GM18951 (cell line): Measurements from ENCODE around the gene LDLR.

Source experiments
- POLR2A ChIP-seq: IDR thresholded peaks from 4 replicates; pipeline ENCODE4 v1.6.1; 2011; ENCODE audit warnings: mild to moderate bottlenecking; ENCODE audit not compliant: insufficient read length, insufficient read depth; ENCODE audit errors: extremely low read depth
- in situ Hi-C: fragments of 300-500 bp; cut with MboI; formaldehyde crosslinking; loops from one replicate; pipeline ENCODE4 v1.12.0; 2022; ENCODE audit warnings: low sequenced_read_pairs, mixed read lengths, inconsistent platforms; ENCODE audit not compliant: unreplicated experiment

The LDLR gene

DNA sequence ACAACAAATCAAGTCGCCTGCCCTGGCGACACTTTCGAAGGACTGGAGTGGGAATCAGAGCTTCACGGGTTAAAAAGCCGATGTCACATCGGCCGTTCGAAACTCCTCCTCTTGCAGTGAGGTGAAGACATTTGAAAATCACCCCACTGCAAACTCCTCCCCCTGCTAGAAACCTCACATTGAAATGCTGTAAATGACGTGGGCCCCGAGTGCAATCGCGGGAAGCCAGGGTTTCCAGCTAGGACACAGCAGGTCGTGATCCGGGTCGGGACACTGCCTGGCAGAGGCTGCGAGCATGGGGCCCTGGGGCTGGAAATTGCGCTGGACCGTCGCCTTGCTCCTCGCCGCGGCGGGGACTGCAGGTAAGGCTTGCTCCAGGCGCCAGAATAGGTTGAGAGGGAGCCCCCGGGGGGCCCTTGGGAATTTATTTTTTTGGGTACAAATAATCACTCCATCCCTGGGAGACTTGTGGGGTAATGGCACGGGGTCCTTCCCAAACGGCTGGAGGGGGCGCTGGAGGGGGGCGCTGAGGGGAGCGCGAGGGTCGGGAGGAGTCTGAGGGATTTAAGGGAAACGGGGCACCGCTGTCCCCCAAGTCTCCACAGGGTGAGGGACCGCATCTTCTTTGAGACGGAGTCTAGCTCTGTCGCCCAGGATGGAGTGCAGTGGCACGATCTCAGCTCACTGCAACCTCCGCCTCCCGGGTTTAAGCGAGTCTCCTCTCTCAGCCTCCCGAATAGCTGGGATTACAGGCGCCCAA, at the start of gene LDLR:
TSS of gene LDLR (plus strand) at position 210 of the 760 bp plus-strand sequence. CDS start at position 296, 86 bp downstream.
- TF ChIP-seq POLR2A = peak; percentile 97
- in situ Hi-C loops = no loop called here

GRCh38 chr19:11041194-11041593, 48.1 kb upstream of the LDLR start:
- in situ Hi-C loops = no loop called here
- no peak for TF ChIP-seq POLR2A

DNA sequence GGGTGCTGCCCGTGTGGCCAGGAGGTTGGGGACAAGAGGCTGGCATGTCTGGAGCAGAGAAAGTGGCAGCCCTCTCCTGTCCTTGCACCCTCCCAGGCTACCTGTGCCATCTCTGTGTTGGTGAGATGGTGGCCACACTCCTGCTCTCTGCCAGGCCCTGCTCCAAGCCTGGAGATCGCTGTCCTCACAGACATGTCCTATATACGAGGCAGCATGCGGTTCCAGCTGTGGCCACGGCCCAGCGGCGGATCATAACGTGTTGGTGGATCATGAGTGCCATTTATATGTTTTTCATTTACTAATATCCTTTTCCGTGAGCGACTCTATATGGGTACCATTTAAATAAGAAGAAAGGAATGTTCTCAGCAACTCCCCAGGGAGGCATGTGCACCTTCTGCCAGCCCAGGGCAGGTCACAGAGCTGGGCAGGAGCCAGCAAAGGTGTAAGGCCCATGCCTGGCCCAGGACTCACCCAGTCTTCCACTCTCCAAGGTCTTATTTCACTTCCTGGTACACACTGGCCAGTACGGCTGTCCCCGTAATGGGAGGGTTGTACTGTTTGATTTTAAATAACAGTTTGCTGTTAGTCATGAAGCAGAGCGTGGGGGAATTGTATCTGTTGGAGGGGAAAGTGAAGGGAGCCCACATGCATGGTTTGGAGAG, 47.2 kb upstream of the LDLR start:
- in situ Hi-C loops = no loop called here
- TF ChIP-seq POLR2A = no peak

DNA sequence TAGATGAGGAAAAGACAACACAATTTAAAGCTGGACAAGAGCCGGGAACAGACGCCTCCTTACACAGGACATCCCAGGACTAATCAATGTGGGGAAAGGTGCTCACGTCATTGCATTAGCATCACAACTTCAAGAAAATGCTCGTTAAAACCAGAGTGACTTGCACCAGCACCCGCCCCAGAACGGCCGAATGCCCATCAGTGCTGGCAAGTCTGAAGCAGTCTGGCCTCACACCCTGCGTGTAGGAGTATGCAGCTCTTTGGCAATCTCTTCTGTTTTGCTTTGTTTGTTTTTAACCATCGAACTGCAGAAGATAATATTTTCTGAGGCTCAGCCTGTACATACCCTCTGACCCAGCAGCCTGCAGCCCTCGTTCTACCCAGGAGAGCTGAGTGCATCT, 44.8 kb upstream of the LDLR start:
- in situ Hi-C loops = no loop called here
- no peak for TF ChIP-seq POLR2A

DNA sequence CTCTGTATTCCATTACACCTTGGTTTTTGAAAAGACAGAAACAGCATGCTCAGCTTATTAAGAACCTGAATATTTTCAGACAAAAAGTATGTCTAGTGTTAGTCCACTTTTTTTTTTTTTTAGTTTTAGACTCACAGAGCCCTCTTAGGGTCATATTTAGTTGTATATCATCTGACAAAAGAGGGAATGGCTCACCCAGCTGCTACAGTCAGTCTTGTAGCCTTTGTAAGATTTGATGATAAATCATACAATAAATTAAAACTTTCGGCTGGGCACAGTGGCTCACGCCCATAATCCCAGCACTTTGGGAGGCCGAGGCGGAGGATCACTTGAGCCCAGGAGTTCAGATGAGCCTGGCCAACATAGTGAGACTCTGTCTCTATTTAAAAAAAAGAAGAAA, 43.7 kb upstream of the LDLR start:
- no peak for TF ChIP-seq POLR2A
- in situ Hi-C loops = no loop called here

DNA sequence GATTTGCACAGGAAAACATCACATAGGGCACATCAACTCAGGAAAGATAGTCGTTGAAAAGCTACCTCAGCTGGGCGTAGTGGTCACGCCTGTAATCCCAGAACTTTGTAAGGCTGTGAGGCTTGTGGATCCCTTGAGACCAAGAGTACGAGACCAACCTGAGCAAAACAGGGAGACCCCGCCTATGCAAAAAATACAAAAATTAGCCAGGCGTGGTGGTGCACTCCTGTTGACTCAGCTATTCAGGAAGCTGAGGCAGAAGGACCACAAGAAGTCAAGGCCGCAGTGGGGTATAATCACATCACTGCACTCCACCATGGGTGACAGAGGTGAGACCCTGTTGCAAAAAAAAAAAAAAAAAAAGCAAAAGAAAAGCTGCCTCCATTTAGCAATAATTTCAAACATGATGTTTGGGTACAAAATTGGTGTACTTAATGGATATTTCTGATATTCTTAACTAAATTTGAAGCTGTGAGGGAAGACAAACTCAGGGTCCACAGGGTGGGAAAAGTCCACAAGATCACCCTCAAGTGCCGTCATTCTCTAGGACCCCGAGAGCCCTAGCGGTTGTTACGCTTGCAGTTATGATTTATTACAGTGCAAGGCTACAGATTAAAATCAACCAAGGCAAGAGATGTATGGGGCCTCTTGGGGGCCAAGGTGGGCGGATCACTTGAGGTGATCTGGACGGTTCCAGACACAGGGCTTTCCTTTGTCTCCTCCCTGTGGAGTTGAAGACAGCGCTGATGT, 42.5 kb upstream of the LDLR start:
- TF ChIP-seq POLR2A = no peak
- in situ Hi-C loops = no loop called here

- in situ Hi-C loops = no loop called here
- no peak for TF ChIP-seq POLR2A
Measured at GRCh38 chr19:11047866-11048265, 41.4 kb upstream of the LDLR start.

GRCh38 chr19:11050323-11051114, 38.7 kb upstream of the LDLR start:
- no peak for TF ChIP-seq POLR2A
- in situ Hi-C loops = no loop called here

DNA sequence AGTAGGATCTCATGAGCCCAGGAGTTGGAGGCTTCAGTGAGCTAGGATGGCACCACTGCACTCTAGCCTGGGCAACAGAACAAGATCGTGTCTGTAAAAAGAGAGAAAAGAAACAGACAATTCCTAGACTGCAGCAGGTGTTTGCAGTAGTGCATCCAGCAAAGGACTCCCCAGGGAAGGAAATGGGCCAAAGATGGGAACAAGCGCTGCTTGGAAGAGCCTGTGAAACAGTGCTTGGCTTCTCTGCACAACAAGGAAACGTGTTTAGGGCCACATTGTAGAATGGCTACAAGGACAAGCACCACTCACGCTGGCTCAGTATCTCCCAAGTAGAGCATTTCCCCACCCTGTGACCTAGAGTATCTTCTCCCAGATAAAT, 35.5 kb upstream of the LDLR start:
- in situ Hi-C loops = no loop called here
- TF ChIP-seq POLR2A = no peak

DNA sequence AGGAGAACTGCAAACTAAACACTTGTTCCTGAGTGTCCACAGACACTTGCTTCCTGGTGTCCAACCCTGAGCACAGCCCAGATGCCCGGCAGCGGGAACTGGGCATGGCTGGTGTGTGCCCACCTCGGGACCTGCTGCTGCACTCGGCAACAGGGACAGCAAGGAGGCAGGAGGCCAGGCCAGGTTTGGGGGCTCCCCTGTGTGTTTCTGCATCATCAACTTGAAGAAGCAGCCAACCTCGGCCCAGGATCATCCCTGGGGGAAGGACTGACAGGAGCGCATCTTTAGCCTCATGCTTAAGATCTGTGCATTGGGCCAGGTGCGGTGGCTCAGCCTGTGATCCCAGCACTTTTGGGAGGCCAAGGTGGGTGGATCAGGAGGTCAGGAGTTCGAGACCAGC, 35.1 kb upstream of the LDLR start:
- no peak for TF ChIP-seq POLR2A
- in situ Hi-C loops = no loop called here

DNA sequence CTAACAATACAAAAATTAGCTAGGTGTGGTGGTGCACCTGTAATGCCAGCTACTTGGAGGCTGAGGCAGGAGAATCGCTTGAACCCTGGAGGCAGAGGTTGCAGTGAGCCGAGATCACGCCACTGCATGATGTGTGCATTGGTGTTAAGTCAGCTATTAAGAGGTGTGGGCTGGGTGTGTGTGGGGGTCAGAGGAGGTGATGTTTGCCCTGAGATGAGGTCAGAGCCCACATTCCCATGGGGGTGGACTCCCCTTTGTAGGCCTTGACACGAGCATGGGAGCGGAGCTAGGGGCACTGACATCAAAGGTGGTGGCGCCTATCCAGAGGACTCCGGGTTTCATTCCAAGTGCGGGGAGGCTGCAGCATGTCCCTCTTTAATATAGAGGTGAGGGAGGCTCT, 34.6 kb upstream of the LDLR start:
- in situ Hi-C loops = no loop called here
- no peak for TF ChIP-seq POLR2A

- in situ Hi-C loops = no loop called here
- no peak for TF ChIP-seq POLR2A
Measured at GRCh38 chr19:11058246-11059030, 30.8 kb upstream of the LDLR start.
